ENCODE data around the gene SEC14L6.

SEC14L6 gene

DNA sequence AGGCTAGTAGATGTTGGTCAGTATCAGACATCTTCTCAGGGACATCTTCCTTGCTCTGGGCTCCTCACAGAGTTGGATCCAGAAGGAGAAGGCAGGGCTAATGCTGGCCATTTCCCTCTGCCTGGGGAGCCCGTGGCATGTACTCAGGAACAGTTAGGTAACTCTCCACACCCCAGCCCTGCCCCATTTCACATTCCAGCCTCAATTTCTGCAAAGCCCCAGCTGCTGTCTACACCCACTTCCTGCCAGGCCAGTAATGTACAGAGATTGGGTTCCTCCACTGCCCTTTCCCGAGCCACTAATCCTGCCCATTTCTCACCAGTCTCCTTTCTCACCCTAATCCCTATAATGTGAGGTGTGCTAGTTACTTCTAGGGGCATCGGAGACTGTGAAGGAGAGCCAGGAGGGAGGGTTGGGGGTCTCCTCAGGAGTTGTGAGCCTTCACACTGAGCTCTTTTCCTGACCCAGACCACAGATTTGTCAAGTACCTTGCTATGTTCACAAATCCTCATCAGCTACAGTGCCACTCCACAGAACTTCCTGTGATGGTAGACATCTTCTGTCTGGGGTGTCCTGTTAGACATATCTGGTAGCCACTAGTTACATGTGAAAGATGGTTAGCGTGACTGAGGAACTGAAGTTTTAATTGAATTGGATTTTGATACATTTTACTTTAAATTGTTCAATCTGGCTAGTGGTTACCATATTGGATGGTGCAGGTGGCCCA is 73.4 kb downstream of the SEC14L6 start:
- TF ChIP-seq, protein P1, sequence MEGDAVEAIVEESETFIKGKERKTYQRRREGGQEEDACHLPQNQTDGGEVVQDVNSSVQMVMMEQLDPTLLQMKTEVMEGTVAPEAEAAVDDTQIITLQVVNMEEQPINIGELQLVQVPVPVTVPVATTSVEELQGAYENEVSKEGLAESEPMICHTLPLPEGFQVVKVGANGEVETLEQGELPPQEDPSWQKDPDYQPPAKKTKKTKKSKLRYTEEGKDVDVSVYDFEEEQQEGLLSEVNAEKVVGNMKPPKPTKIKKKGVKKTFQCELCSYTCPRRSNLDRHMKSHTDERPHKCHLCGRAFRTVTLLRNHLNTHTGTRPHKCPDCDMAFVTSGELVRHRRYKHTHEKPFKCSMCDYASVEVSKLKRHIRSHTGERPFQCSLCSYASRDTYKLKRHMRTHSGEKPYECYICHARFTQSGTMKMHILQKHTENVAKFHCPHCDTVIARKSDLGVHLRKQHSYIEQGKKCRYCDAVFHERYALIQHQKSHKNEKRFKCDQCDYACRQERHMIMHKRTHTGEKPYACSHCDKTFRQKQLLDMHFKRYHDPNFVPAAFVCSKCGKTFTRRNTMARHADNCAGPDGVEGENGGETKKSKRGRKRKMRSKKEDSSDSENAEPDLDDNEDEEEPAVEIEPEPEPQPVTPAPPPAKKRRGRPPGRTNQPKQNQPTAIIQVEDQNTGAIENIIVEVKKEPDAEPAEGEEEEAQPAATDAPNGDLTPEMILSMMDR (IDR thresholded peaks at IDR 0.05), result no peak
- Histone ChIP-seq H3K4me3 (no peak overlapping the region), H3K27ac (no peak overlapping the region)
- DNase-seq (ENCODE audit: low spot score), result no peak

All from coronary artery (tissue), 2 donors.